ENCODE measurements around the gene CRYBA1. TPM values are rescaled to one million over a fixed set of nuclear protein-coding genes. Genes with fewer than 3 reads are reported as not detected.
A peak's percentile ranks its signal among the peaks of the same experiment; 100 is the strongest.

The CRYBA1 gene
- total RNA-seq, 2 experiments from 2014 or later = not detected

- ChIA-PET POLR2A (no interaction called here), CTCF (interaction anchor here (1.1 to 2.9 kb wide), 3 partner anchors 14 to 19 kb away, joined by 3 to 15 read pairs (median 4); no protein-coding TSS in a partner anchor)
- TF ChIP-seq CTCF (IDR thresholded peaks at IDR 0.05) = no peak
- intact Hi-C loops (cut with micrococcal nuclease) = no loop called here
- DNase-seq (no peak), ATAC-seq (no peak)
- no peaks in the 10 kb centered on the region for H3K27me3 Mint-ChIP-seq
- no peak overlapping the region for H3K27ac Mint-ChIP-seq
- H3K9me3 Mint-ChIP-seq = no peaks in the 10 kb centered on the region
- H3K4me3 Mint-ChIP-seq = no peak overlapping the region
- peaks cover 7% of the 10 kb centered on the region for H3K4me1 Mint-ChIP-seq (ENCODE audit: low read depth)
- no peaks in the 10 kb centered on the region for H3K36me3 Mint-ChIP-seq (ENCODE audit: low read depth)
These were observed 9.1 kb upstream of the CRYBA1 start for GRCh38 chr17:29237476-29238132.

- no peak for TF ChIP-seq CTCF (IDR thresholded peaks at IDR 0.05)
- intact Hi-C loops (cut with micrococcal nuclease) = no loop called here
- CTCF ChIA-PET = interaction anchor here (1.1 to 2.9 kb wide), 2 partner anchors 16 to 20 kb away, joined by 3 to 15 read pairs; no protein-coding TSS in a partner anchor
- Mint-ChIP-seq H3K9me3 (no peaks in the 10 kb centered on the region), H3K27ac (no peak overlapping the region), H3K36me3 (ENCODE audit: low read depth) (no peaks in the 10 kb centered on the region), H3K4me1 (ENCODE audit: low read depth) (peaks cover 7% of the 10 kb centered on the region), H3K27me3 (no peaks in the 10 kb centered on the region), H3K4me3 (no peak overlapping the region)
- ATAC-seq (no peak), DNase-seq (no peak)
- POLR2A ChIA-PET = interaction anchor here (0.9 kb wide), 1 partner anchor 12 kb away, joined by 4 read pairs; no protein-coding TSS in a partner anchor
These were observed 8.4 kb upstream of the CRYBA1 start for GRCh38 chr17:29238133-29238850.

GRCh38 chr17:29240477-29240876 lies 6.2 kb upstream of the CRYBA1 start:
- ChIA-PET CTCF (interaction anchor here (0.8 to 3.4 kb wide), 7 partner anchors 11 to 116 kb away, joined by 3 to 14 read pairs (median 4); no protein-coding TSS in a partner anchor), POLR2A (interaction anchor here (0.6 to 1.0 kb wide), 3 partner anchors 10 to 36 kb away, joined by 3 read pairs; no protein-coding TSS in a partner anchor)
- intact Hi-C loops (cut with micrococcal nuclease) = no loop called here
- Mint-ChIP-seq H3K27ac (no peak overlapping the region), H3K27me3 (no peaks in the 10 kb centered on the region), H3K9me3 (no peaks in the 10 kb centered on the region), H3K4me1 (ENCODE audit: low read depth) (peaks cover 7% of the 10 kb centered on the region), H3K4me3 (no peak overlapping the region), H3K36me3 (ENCODE audit: low read depth) (no peaks in the 10 kb centered on the region)
- DNase-seq (no peak), ATAC-seq (no peak)
- TF ChIP-seq CTCF (IDR thresholded peaks at IDR 0.05) = no peak

GRCh38 chr17:29240968-29241963 lies 5.4 kb upstream of the CRYBA1 start:
- DNase-seq = peak; percentile 30
- Mint-ChIP-seq H3K36me3 (ENCODE audit: low read depth) (no peaks in the 10 kb centered on the region), H3K27me3 (no peaks in the 10 kb centered on the region), H3K4me1 (ENCODE audit: low read depth) (peaks cover 7% of the 10 kb centered on the region), H3K4me3 (no peak overlapping the region), H3K27ac (no peak overlapping the region), H3K9me3 (no peaks in the 10 kb centered on the region)
- TF ChIP-seq CTCF (IDR thresholded peaks at IDR 0.05) = no peak
- ATAC-seq = peak; percentile 91
- ChIA-PET POLR2A (interaction anchor here (0.6 to 1.0 kb wide), 2 partner anchors 18 to 35 kb away, joined by 3 read pairs; no protein-coding TSS in a partner anchor), CTCF (interaction anchor here (0.7 to 3.4 kb wide), 12 partner anchors 10 to 124 kb away, joined by 3 to 14 read pairs (median 4); no protein-coding TSS in a partner anchor)
- intact Hi-C loops (cut with micrococcal nuclease) = no loop called here
